Endothelial cell of hepatic sinusoid (primary cell): Measurements from ENCODE around the gene SLC18B1.

Experiments used
- in situ Hi-C: cut with HindIII; loops from 2 replicates; pipeline ENCODE4 v1.10.0; 2017; ENCODE audit warnings: low sequenced_read_pairs

Gene SLC18B1

GRCh38 chr6:132748446-132748845 is 50.0 kb downstream of the SLC18B1 start:
- in situ Hi-C loops = no loop called here

DNA sequence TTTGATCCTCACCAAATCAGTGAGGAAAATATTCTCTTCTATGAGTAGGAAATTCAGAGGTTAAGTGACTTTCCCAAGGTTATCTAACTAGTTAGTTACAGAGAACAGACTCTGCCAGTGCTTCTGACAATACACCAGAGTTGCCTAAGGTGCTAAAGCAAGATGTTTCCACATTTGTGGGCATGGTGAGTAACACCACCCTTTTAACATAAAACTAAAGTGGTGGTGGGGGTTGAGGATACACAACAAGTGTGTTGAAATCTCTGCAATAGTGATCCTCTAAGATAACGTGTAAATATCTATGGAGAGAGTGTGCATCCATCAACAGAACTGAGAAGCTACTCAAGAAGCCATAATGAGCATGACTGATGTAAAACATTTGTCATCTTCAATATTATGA is 52.4 kb downstream of the SLC18B1 start:
- in situ Hi-C loops = no loop called here

GRCh38 chr6:132742495-132742894 is 55.9 kb downstream of the SLC18B1 start:
- in situ Hi-C loops = no loop called here

- in situ Hi-C loops = no loop called here
These were observed 57.2 kb downstream of the SLC18B1 start for GRCh38 chr6:132741281-132741680.

DNA sequence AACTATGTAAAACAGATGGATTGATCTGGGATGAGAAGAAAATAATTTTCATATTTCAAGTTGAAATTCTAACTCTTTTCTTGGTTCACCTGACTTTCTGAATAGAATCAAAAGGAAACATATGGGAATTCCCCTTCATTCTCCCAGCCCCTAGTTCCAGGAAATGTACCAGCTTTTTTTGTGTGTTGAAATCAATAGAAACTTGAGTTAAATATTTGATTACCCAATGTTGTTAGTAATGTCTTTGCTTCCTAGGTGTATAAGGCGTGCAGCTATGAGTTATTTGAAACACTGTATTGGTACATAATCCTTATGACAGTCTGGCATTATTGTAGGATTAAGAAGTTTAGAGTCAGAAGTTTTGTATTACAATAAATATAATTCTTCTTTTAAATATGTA is 62.2 kb downstream of the SLC18B1 start:
- in situ Hi-C loops = no loop called here

GRCh38 chr6:132734694-132735236 is 63.7 kb downstream of the SLC18B1 start:
- in situ Hi-C loops = no loop called here

DNA sequence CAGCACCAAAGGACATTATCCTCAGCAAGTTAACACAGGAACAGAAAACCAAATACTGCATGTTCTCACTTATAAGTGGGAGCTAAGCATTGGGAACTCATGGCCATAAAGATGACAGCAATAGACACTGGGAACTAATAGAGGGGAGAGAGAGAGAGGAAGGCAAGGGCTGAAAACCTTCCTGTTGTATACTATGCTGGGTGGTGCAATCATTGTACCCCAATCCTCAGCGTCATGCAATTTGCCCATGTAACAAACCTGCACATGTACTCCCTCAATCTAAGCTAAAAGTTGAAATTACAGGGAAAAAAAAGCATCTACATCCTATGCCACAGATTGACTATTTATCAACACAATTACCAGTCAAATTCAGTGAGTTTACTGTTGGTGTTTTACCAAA is 64.6 kb downstream of the SLC18B1 start:
- in situ Hi-C loops = no loop called here

- in situ Hi-C loops = no loop called here
These were observed 65.2 kb downstream of the SLC18B1 start for GRCh38 chr6:132733283-132733682.

DNA sequence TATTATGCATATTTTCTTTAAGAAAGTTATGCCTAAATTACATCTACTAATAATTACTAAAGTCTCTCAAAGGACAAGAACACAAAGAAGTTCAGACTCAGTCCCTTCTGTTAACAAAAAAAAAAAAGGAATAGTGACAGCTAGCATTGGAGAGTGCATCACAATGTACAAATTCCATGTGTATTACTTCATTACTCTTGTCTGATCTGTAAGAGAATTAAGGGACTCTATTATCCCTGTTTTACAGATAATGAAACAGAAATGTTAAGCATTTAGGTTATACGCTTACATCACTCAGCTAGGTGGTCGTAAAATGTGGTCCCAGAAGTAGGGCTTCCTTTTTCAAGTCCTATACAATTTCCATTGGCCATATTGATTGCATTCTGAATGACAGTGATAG is 67.4 kb downstream of the SLC18B1 start:
- in situ Hi-C loops = no loop called here

- in situ Hi-C loops = no loop called here
These were observed 67.9 kb downstream of the SLC18B1 start for GRCh38 chr6:132730560-132730959.

DNA sequence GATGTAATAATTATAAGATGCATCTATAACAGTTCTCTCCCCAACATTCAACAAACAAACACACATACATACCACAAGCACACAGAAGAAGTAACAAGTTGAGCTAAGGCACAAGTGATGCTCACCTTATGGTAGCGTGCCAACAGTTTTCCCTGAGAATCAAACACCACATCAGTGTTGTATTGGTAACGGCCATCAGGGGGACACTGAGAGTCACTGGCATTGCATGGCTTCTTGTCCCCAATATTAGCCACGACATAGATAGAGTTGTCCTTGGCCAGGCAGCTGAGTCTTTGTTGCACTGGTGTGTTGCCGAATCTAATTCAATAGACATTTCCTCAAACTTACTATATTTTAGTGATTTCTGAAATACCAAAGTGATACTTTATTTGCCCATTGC is 69.8 kb downstream of the SLC18B1 start:
- in situ Hi-C loops = no loop called here

DNA sequence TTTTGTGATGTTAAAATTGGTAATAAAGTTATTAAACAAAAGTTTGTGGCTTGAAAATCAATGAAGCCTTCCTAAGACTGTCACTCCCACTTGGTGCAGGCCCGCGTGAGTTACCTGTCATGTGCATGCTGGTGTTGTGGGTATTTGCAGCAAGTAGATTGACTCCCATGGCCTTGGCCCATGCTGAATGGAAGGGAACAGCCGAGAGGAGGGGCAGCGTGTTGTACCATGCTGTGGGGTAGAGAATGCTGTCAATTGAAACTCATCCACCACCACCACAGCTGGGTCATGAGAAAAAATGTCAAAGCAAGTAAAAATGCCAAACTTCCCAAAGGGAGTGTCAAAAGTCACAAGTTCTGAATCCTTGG is 71.8 kb downstream of the SLC18B1 start:
- in situ Hi-C loops = no loop called here

DNA sequence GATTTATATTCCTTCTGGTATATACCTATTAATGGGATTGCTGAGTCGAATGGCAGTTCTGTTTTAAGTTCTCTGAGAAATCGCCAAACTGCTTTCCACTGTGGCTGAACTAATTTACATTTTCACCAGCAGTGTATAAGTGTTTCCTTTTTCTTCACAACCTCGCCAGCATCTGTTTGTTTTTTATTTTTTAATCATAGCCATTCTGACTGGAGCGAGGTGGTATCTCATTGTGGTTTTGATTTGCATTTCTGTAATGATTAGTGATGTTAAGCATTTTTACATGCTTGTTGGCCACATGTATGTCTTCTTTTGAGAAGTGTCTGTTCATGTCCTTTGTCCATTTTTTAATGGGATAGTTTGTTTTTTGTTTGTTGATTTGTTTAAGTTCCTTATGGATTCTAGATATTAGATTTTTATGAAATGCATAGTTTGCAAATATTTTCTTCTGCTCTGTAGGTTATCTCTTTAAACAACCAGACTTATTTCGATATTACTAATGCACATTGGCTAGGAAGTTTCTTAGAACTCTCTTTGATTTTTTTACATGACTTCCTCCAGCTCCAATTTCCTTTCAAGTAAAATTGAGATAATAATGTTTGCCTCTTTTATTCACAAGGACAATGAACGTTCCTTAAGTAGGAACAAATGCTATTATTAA is 72.4 kb downstream of the SLC18B1 start:
- in situ Hi-C loops = no loop called here

- in situ Hi-C loops = no loop called here
These were observed 73.0 kb downstream of the SLC18B1 start for GRCh38 chr6:132725471-132725870.

GRCh38 chr6:132719736-132720448 is 78.5 kb downstream of the SLC18B1 start:
- in situ Hi-C loops = no loop called here
